ENCODE measurements around the gene FAM3B. TPM values are rescaled to one million over a fixed set of nuclear protein-coding genes. Genes with fewer than 3 reads are reported as not detected.

The FAM3B gene
- total and polyA plus RNA-seq, 2 experiments from 2014 or later: 2.5 to 3.6 TPM

- H3K27me3 ChIP-seq (ENCODE audit: insufficient read depth): no peaks in the 10 kb centered on the region
- no peak overlapping the region for H3K27ac ChIP-seq (ENCODE audit: low read depth)
- Mint-ChIP-seq H3K36me3 (ENCODE audit: low read depth) (peaks cover 3% of the 10 kb centered on the region), H3K4me1 (peaks cover 6% of the 10 kb centered on the region), H3K9me3 (no peaks in the 10 kb centered on the region; the same call in 2 of the 3 replicates), H3K4me3 (no peak overlapping the region), H3K27ac (no peak overlapping the region; the same call in 1 of the 2 replicates), H3K27me3 (ENCODE audit: insufficient read depth, low read depth, poor library complexity) (peaks cover 5% of the 10 kb centered on the region)
- H3K36me3 ChIP-seq (ENCODE audit: insufficient read depth): peaks cover 3% of the 10 kb centered on the region; the same call in 1 of the 2 replicates
- ATAC-seq (no peak), DNase-seq (ENCODE audit: low spot score) (no peak)
- H2AFZ ChIP-seq: no peak overlapping the region
- H3K79me2 ChIP-seq (replicated peaks; ENCODE audit: insufficient read depth): no peaks in the 10 kb centered on the region
- no peaks in the 10 kb centered on the region for H3K4me1 ChIP-seq (ENCODE audit: insufficient read depth)
- no peaks in the 10 kb centered on the region for H3F3A ChIP-seq (replicated peaks; ENCODE audit: low read depth)
- H3K4me3 ChIP-seq: no peak overlapping the region
- no peaks in the 10 kb centered on the region for H3K9me2 ChIP-seq (ENCODE audit: insufficient read depth)
- TF ChIP-seq STAT1 (IDR thresholded peaks at IDR 0.05; ENCODE audit: unreplicated experiment) (no peak), CREB1 (CRISPR knock-in tag; IDR thresholded peaks at IDR 0.05; ENCODE audit: low read depth) (no peak), POLR2AphosphoS5 (IDR thresholded peaks at IDR 0.05; ENCODE audit: low read depth) (no peak), ZNF331 (CRISPR knock-in tag; IDR thresholded peaks at IDR 0.05; ENCODE audit: low read depth) (no peak), NANOG (IDR thresholded peaks at IDR 0.05; ENCODE audit: borderline replicate concordance) (no peak), JUNB (IDR thresholded peaks at IDR 0.05; ENCODE audit: unreplicated experiment) (no peak), EZH2 (IDR thresholded peaks at IDR 0.05; ENCODE audit: low read depth, unreplicated experiment) (no peak)
- H4K20me1 ChIP-seq (replicated peaks; ENCODE audit: insufficient read depth): no peaks in the 10 kb centered on the region
- no peak overlapping the region for H3K4me2 ChIP-seq
These were observed 77.4 kb downstream of the FAM3B start for GRCh38 chr21:41393876-41394465.

- peaks cover 6% of the 10 kb centered on the region for H3K4me1 Mint-ChIP-seq
- peaks cover 3% of the 10 kb centered on the region; the same call in 1 of the 2 replicates for H3K36me3 ChIP-seq (ENCODE audit: insufficient read depth)
- ATAC-seq (peak; percentile 59), DNase-seq (ENCODE audit: low spot score) (peak; percentile 18)
- H3K4me3 ChIP-seq: no peak overlapping the region
- no peaks in the 10 kb centered on the region for H3K79me2 ChIP-seq (replicated peaks; ENCODE audit: insufficient read depth)
- H3K27ac ChIP-seq (ENCODE audit: low read depth): no peak overlapping the region
- H3K9me2 ChIP-seq (ENCODE audit: insufficient read depth): no peaks in the 10 kb centered on the region
- TF ChIP-seq POLR2AphosphoS5 (IDR thresholded peaks at IDR 0.05; ENCODE audit: low read depth): no peak
- no peak for TF ChIP-seq NANOG (IDR thresholded peaks at IDR 0.05; ENCODE audit: borderline replicate concordance)
- no peak for TF ChIP-seq CREB1 (CRISPR knock-in tag; IDR thresholded peaks at IDR 0.05; ENCODE audit: low read depth)
- no peak for TF ChIP-seq ETS1 (IDR thresholded peaks at IDR 0.05)
- TF ChIP-seq ZNF114 (CRISPR knock-in tag; IDR thresholded peaks at IDR 0.05): no peak
- no peak for TF ChIP-seq ZNF331 (CRISPR knock-in tag; IDR thresholded peaks at IDR 0.05; ENCODE audit: low read depth)
- TF ChIP-seq STAT1 (IDR thresholded peaks at IDR 0.05; ENCODE audit: unreplicated experiment): no peak
- TF ChIP-seq ZNF462 (CRISPR knock-in tag; IDR thresholded peaks at IDR 0.05): no peak
- no peak for TF ChIP-seq EZH2phosphoT487 (IDR thresholded peaks at IDR 0.05; ENCODE audit: unreplicated experiment)
- TF ChIP-seq CTCF (conservative IDR thresholded peaks at IDR 0.05; ENCODE audit: low read depth in 2 of 2): no peak
- H3K4me3 Mint-ChIP-seq: no peak overlapping the region
- H3K4me1 ChIP-seq (ENCODE audit: insufficient read depth): no peaks in the 10 kb centered on the region
- H3K4me2 ChIP-seq: no peak overlapping the region
- peaks cover 3% of the 10 kb centered on the region for H3K36me3 Mint-ChIP-seq (ENCODE audit: low read depth)
- no peaks in the 10 kb centered on the region for H3F3A ChIP-seq (replicated peaks; ENCODE audit: low read depth)
- H4K20me1 ChIP-seq (replicated peaks; ENCODE audit: insufficient read depth): no peaks in the 10 kb centered on the region
- H3K27me3 ChIP-seq (ENCODE audit: insufficient read depth): no peaks in the 10 kb centered on the region
- H3K27me3 Mint-ChIP-seq (ENCODE audit: insufficient read depth, low read depth, poor library complexity): peaks cover 5% of the 10 kb centered on the region
- H3K27ac Mint-ChIP-seq: no peak overlapping the region
- peak overlapping the region; percentile 86; the same call in 1 of the 2 replicates for H2AFZ ChIP-seq
- H3K9me3 Mint-ChIP-seq: no peaks in the 10 kb centered on the region; the same call in 2 of the 3 replicates
These were observed 80.0 kb downstream of the FAM3B start for GRCh38 chr21:41396558-41397075.

All from GM23338 (cell line).